ENCODE measurements around the gene WNT8B. TPM values are rescaled to one million over a fixed set of nuclear protein-coding genes. Genes with fewer than 3 reads are reported as not detected.

The WNT8B gene
- total RNA-seq, 1 experiment from 2014 or later, result not detected

DNA sequence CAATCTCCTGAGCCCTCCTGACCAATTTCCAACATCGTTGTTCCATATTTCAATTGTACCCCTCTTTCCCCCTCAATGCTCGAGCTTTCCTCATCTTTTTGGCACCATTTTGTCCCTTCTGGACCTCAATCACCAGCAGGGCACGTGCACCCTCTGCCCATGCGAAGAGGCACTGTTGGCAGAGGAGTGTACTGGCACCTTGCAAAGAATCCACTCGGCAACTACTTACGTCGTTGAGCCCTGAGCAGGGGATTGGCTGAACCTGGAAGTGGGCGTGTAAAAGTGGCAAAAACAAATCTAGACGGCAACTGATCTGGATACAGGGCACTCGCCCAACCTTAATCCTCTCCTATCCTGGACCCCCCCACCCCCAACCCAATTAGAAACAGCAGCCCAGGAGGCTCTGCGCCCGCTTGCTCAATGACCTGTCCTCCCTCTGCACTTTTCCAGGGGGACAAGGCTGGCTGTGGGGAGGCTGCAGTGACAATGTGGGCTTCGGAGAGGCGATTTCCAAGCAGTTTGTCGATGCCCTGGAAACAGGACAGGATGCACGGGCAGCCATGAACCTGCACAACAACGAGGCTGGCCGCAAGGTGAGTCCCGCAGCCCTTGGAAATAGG is 18.8 kb downstream of the WNT8B start:
- peaks cover 29% of the 10 kb centered on the region for H3K27me3 ChIP-seq (ENCODE audit: control insufficient read depth, insufficient read depth, low read length)
- no TSS peak for BruUV-seq (replicated peaks)
- H3K9me3 ChIP-seq (ENCODE audit: control insufficient read depth, insufficient read depth, low read depth, low read length), result no peaks in the 10 kb centered on the region
- ATAC-seq, result peak; percentile 98
- ChIA-PET CTCF (interaction anchor here (1.0 to 2.5 kb wide), 5 partner anchors 13 to 239 kb away, joined by 5 to 14 read pairs (median 8); no protein-coding TSS in a partner anchor), POLR2A (no interaction called here)
- no peak for TF ChIP-seq SIN3A (IDR thresholded peaks at IDR 0.05; ENCODE audit: borderline replicate concordance, insufficient read depth, low read depth, low read length)
- no peak for TF ChIP-seq POLR2AphosphoS5 (IDR thresholded peaks at IDR 0.05; ENCODE audit: low read depth, low read length)
- TF ChIP-seq TCF7L2 (IDR thresholded peaks at IDR 0.05; ENCODE audit: low read depth, low read length), result no peak
- TF ChIP-seq, protein P1, sequence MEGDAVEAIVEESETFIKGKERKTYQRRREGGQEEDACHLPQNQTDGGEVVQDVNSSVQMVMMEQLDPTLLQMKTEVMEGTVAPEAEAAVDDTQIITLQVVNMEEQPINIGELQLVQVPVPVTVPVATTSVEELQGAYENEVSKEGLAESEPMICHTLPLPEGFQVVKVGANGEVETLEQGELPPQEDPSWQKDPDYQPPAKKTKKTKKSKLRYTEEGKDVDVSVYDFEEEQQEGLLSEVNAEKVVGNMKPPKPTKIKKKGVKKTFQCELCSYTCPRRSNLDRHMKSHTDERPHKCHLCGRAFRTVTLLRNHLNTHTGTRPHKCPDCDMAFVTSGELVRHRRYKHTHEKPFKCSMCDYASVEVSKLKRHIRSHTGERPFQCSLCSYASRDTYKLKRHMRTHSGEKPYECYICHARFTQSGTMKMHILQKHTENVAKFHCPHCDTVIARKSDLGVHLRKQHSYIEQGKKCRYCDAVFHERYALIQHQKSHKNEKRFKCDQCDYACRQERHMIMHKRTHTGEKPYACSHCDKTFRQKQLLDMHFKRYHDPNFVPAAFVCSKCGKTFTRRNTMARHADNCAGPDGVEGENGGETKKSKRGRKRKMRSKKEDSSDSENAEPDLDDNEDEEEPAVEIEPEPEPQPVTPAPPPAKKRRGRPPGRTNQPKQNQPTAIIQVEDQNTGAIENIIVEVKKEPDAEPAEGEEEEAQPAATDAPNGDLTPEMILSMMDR (IDR thresholded peaks at IDR 0.05), result no peak
- TF ChIP-seq, protein P2, sequence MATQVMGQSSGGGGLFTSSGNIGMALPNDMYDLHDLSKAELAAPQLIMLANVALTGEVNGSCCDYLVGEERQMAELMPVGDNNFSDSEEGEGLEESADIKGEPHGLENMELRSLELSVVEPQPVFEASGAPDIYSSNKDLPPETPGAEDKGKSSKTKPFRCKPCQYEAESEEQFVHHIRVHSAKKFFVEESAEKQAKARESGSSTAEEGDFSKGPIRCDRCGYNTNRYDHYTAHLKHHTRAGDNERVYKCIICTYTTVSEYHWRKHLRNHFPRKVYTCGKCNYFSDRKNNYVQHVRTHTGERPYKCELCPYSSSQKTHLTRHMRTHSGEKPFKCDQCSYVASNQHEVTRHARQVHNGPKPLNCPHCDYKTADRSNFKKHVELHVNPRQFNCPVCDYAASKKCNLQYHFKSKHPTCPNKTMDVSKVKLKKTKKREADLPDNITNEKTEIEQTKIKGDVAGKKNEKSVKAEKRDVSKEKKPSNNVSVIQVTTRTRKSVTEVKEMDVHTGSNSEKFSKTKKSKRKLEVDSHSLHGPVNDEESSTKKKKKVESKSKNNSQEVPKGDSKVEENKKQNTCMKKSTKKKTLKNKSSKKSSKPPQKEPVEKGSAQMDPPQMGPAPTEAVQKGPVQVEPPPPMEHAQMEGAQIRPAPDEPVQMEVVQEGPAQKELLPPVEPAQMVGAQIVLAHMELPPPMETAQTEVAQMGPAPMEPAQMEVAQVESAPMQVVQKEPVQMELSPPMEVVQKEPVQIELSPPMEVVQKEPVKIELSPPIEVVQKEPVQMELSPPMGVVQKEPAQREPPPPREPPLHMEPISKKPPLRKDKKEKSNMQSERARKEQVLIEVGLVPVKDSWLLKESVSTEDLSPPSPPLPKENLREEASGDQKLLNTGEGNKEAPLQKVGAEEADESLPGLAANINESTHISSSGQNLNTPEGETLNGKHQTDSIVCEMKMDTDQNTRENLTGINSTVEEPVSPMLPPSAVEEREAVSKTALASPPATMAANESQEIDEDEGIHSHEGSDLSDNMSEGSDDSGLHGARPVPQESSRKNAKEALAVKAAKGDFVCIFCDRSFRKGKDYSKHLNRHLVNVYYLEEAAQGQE (IDR thresholded peaks at IDR 0.05; ENCODE audit: insufficient read depth in 1 of 2, low read depth in 2 of 2, low read length in 1 of 2), result no peak
- peak overlapping the region; percentile 44 to 63 for H3K4me3 ChIP-seq (ENCODE audit: low read depth in 2 of 2, low read length in 2 of 2)
- intact Hi-C loops (cut with micrococcal nuclease; ENCODE audit: unreplicated experiment) (no loop called here), in situ Hi-C loops (cut with HindIII; ENCODE audit: low pct_unique_long_range_greater_than_20kb, low sequenced_read_pairs) (no loop called here)
- no peaks in the 10 kb centered on the region; the same call in 1 of the 2 replicates for H3K4me1 ChIP-seq (ENCODE audit: control insufficient read depth, insufficient read depth, low read length)
- H3K27ac ChIP-seq (ENCODE audit: low read length), result no peak overlapping the region
- H3K36me3 ChIP-seq (ENCODE audit: control insufficient read depth, insufficient read depth, low read length), result no peaks in the 10 kb centered on the region
- DNase-seq (ENCODE audit: low read depth, low spot score), result peak; percentile 96

DNA sequence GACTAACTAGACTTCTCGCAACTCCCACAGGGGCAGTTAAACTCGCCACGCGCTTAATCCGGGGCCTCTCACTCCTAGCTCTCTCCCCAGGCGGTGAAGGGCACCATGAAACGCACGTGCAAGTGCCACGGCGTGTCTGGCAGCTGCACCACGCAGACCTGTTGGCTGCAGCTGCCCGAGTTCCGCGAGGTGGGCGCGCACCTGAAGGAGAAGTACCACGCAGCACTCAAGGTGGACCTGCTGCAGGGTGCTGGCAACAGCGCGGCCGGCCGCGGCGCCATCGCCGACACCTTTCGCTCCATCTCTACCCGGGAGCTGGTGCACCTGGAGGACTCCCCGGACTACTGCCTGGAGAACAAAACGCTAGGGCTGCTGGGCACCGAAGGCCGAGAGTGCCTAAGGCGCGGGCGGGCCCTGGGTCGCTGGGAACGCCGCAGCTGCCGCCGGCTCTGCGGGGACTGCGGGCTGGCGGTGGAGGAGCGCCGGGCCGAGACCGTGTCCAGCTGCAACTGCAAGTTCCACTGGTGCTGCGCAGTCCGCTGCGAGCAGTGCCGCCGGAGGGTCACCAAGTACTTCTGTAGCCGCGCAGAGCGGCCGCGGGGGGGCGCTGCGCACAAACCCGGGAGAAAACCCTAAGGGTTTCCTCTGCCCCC is 19.5 kb downstream of the WNT8B start:
- Histone ChIP-seq H3K27me3 (ENCODE audit: control insufficient read depth, insufficient read depth, low read length) (peaks cover 29% of the 10 kb centered on the region), H3K9me3 (ENCODE audit: control insufficient read depth, insufficient read depth, low read depth, low read length) (no peaks in the 10 kb centered on the region), H3K4me1 (ENCODE audit: control insufficient read depth, insufficient read depth, low read length) (no peaks in the 10 kb centered on the region; the same call in 1 of the 2 replicates), H3K36me3 (ENCODE audit: control insufficient read depth, insufficient read depth, low read length) (no peaks in the 10 kb centered on the region), H3K27ac (ENCODE audit: low read length) (no peak overlapping the region), H3K4me3 (ENCODE audit: low read depth in 2 of 2, low read length in 2 of 2) (peak overlapping the region; percentile 44 to 63)
- ChIA-PET CTCF (interaction anchor here (0.5 to 2.5 kb wide), 7 partner anchors 13 to 239 kb away, joined by 3 to 14 read pairs (median 5); no protein-coding TSS in a partner anchor), POLR2A (no interaction called here)
- TF ChIP-seq SIN3A (IDR thresholded peaks at IDR 0.05; ENCODE audit: borderline replicate concordance, insufficient read depth, low read depth, low read length), result no peak
- TF ChIP-seq POLR2AphosphoS5 (IDR thresholded peaks at IDR 0.05; ENCODE audit: low read depth, low read length), result 0 out of 2 replicates have a peak, but pooled peaks have one; percentile 25
- no peak for TF ChIP-seq TCF7L2 (IDR thresholded peaks at IDR 0.05; ENCODE audit: low read depth, low read length)
- TF ChIP-seq, protein P1 (IDR thresholded peaks at IDR 0.05), result peak; percentile 99
- TF ChIP-seq, protein P2 (IDR thresholded peaks at IDR 0.05; ENCODE audit: insufficient read depth in 1 of 2, low read depth in 2 of 2, low read length in 1 of 2), result 0 out of 4 replicates have a peak, but pooled peaks of 1 of the 2 experiments have one; percentile 16
- ATAC-seq, result peak; percentile 83
- in situ Hi-C loops (cut with HindIII; ENCODE audit: low pct_unique_long_range_greater_than_20kb, low sequenced_read_pairs), result no loop called here
- DNase-seq (ENCODE audit: low read depth, low spot score), result peak; percentile 8
- intact Hi-C loops (cut with micrococcal nuclease; ENCODE audit: unreplicated experiment), result no loop called here
- BruUV-seq (replicated peaks), result no TSS peak

Measured in Panc1 (cell line).